ENCODE data around the gene TCF4. TPM values are rescaled to one million over a fixed set of nuclear protein-coding genes. Genes with fewer than 3 reads are reported as not detected.
A peak's percentile ranks its signal among the peaks of the same experiment; 100 is the strongest.

The TCF4 gene
- total RNA-seq, 1 experiment from 2014 or later = 104 TPM

GRCh38 chr18:55513161-55513560 is 74.8 kb downstream of the TCF4 start:
- peak overlapping the region; percentile 2; the same call in 1 of the 2 replicates for H3K4me3 Mint-ChIP-seq
- DNase-seq (ENCODE audit: low spot score) = no peak
- ChIA-PET CTCF (interaction anchor here (0.6 kb wide), 1 partner anchor 170 kb away, joined by 6 read pairs; no protein-coding TSS in a partner anchor), POLR2A (interaction anchor here (1.4 kb wide), 1 partner anchor 10 kb away, joined by 3 read pairs; no protein-coding TSS in a partner anchor)
- peaks cover 36% of the 10 kb centered on the region for H3K4me1 Mint-ChIP-seq
- H3K9me3 Mint-ChIP-seq = peaks cover 5% of the 10 kb centered on the region
- peaks cover 5% of the 10 kb centered on the region for H3K36me3 Mint-ChIP-seq
- H3K27ac Mint-ChIP-seq = peak overlapping the region; percentile 37; the same call in 1 of the 2 replicates
- no peak for TF ChIP-seq ZNF138 (CRISPR knock-in tag; conservative IDR thresholded peaks at IDR 0.05)
- no peak for TF ChIP-seq E2F1 (CRISPR knock-in tag; IDR thresholded peaks at IDR 0.05)
- TF ChIP-seq NR2C2 (CRISPR knock-in tag; IDR thresholded peaks at IDR 0.05) = no peak
- TF ChIP-seq ZMAT4 (CRISPR knock-in tag; IDR thresholded peaks at IDR 0.05) = no peak
- TF ChIP-seq CTCF (IDR thresholded peaks at IDR 0.05) = no peak
- TF ChIP-seq PRDM15 (CRISPR knock-in tag; IDR thresholded peaks at IDR 0.05) = no peak
- no peak for TF ChIP-seq ETV6 (CRISPR knock-in tag; IDR thresholded peaks at IDR 0.05)
- TF ChIP-seq NFYB (CRISPR knock-in tag; conservative IDR thresholded peaks at IDR 0.05; ENCODE audit: low read depth) = no peak
- TF ChIP-seq ERG (CRISPR knock-in tag; IDR thresholded peaks at IDR 0.05) = no peak
- TF ChIP-seq AR (CRISPR knock-in tag; IDR thresholded peaks at IDR 0.05) = no peak
- TF ChIP-seq ATF3 (CRISPR knock-in tag; conservative IDR thresholded peaks at IDR 0.05) = no peak
- no peak for TF ChIP-seq SMAD4 (CRISPR knock-in tag; IDR thresholded peaks at IDR 0.05)
- no peak for TF ChIP-seq TCF7 (CRISPR knock-in tag; IDR thresholded peaks at IDR 0.05; ENCODE audit: low read depth)
- no peak for ATAC-seq
- no peaks in the 10 kb centered on the region for H3K27me3 Mint-ChIP-seq (ENCODE audit: low read depth)

Data from WTC11 (cell line).